K562 (cell line): ENCODE data around the gene LRP1. TPM values are rescaled to one million over a fixed set of nuclear protein-coding genes. Genes with fewer than 3 reads are reported as not detected.
A peak's percentile ranks its signal among the peaks of the same experiment; 100 is the strongest.

Experiments used
- ATAC-seq: fragments of 200-7000 bp; cut with Tn5 transposase; 3 replicates; pipeline ENCODE4 v1.9.1; 2020; ENCODE audit warnings: moderate library complexity
- BruUV-seq: library from RNA; stranded (reverse); fragments of 400-500 nt; replicated peaks from 2 replicates; lab custom pipeline; 2021; lab: Mats Ljungman, UMichigan
- CTCF ChIA-PET: fragments of 300-600 bp; formaldehyde crosslinking; extraction: SDS; loops from one replicate; lab custom pipeline; 2021; ENCODE audit warnings: low intra/inter-chr PET ratio; lab: Yijun Ruan, JAX
- POLR2A ChIA-PET: fragments of 300-600, 350-650 bp; sonication (Branson Sonifier 250); formaldehyde crosslinking; extraction: SDS; loops from one replicate; lab custom pipeline; 2021; ENCODE audit warnings: antibody characterized with exemption, inconsistent platforms; lab: Yijun Ruan, JAX
- DNase-seq, 4 experiments: peaks; one replicate each; pipeline versions ENCODE4 v3.0.0 to v3.0.0-alpha.2; 2011 to 2018; ENCODE audit warnings: low spot score in 3 of 4, mixed read lengths in 3 of 4; ENCODE audit errors: extremely low read depth in 1 of 4
- FAIRE-seq: peaks from 2 replicates; lab custom pipeline; 2011; peaks lifted over from hg19 to GRCh38; lab: Jason Lieb, UNC
- H2AFZ ChIP-seq: 2 replicates; pipeline ENCODE4 v1.6.0; 2011; ENCODE audit warnings: low read depth, low read length, control low read depth, inconsistent platforms
- H3K27ac ChIP-seq: fragments of 200-600 bp; 3 replicates; pipeline ENCODE4 v1.8.0; 2011; ENCODE audit warnings: low read depth, mild to moderate bottlenecking, control low read depth, inconsistent platforms, low read length, moderate library complexity, mixed read lengths; ENCODE audit errors: extremely low read depth
- H3K27me3 ChIP-seq, 2 experiments: fragments of 300-600 bp in 1 of 2; 2 replicates in 1 of 2; 3 replicates in 1 of 2; pipeline versions ENCODE4 v1.6.0 to v1.8.0; 2011; ENCODE audit warnings: inconsistent platforms in 2 of 2, low read length in 2 of 2, mild to moderate bottlenecking in 1 of 2, mixed read lengths in 1 of 2, moderate library complexity in 1 of 2; ENCODE audit not compliant: control insufficient read depth in 2 of 2, insufficient read depth in 2 of 2
- H3K36me3 ChIP-seq: fragments of 300-600 bp; 3 replicates; pipeline ENCODE4 v1.8.0; 2011; ENCODE audit warnings: mild to moderate bottlenecking, low read length, inconsistent platforms; ENCODE audit not compliant: control insufficient read depth, insufficient read depth
- H3K4me1 ChIP-seq, 2 experiments: fragments of 200-600 bp in 1 of 2; replicated peaks in 1 of 2; 2 replicates in 1 of 2; 3 replicates in 1 of 2; pipeline versions ENCODE4 v1.5.1 to v1.8.0; 2011; ENCODE audit warnings: inconsistent platforms in 2 of 2, low read length in 2 of 2, mild to moderate bottlenecking in 1 of 2, mixed read lengths in 1 of 2, moderate library complexity in 1 of 2; ENCODE audit not compliant: control insufficient read depth in 2 of 2, insufficient read depth in 2 of 2
- H3K4me2 ChIP-seq: 2 replicates; pipeline ENCODE4 v1.6.1; 2011; ENCODE audit warnings: low read length, control low read depth, inconsistent platforms, mixed read lengths; ENCODE audit not compliant: insufficient read depth
- H3K4me3 ChIP-seq: fragments of 200-600 bp; sonication (generic), shearing (Covaris generic); 2 replicates; pipeline ENCODE4 v1.5.1; 2016; ENCODE audit warnings: control low read depth, inconsistent platforms
- H3K79me2 ChIP-seq: fragments of 200-600 bp; 3 replicates; pipeline ENCODE4 v1.8.0; 2011; ENCODE audit warnings: low read length, inconsistent platforms; ENCODE audit not compliant: control insufficient read depth, insufficient read depth
- H3K9ac ChIP-seq, 2 experiments: 2 replicates each; pipeline versions ENCODE4 v1.6.0 to v1.6.1; 2011; ENCODE audit warnings: low read depth in 2 of 2, low read length in 2 of 2, control low read depth in 1 of 2, inconsistent platforms in 1 of 2, mild to moderate bottlenecking in 1 of 2, mixed read lengths in 1 of 2; ENCODE audit not compliant: insufficient read depth in 1 of 2
- H3K9me1 ChIP-seq: one replicate; pipeline ENCODE4 v1.6.0; 2011; ENCODE audit warnings: inconsistent platforms, mild to moderate bottlenecking, low read length, moderate library complexity; ENCODE audit not compliant: control insufficient read depth, insufficient read depth
- H3K9me3 ChIP-seq: replicated peaks from 2 replicates; pipeline ENCODE4 v1.5.1; 2011; ENCODE audit warnings: low read depth, low read length, inconsistent platforms; ENCODE audit not compliant: control insufficient read depth, insufficient read depth
- H4K20me1 ChIP-seq: replicated peaks from 2 replicates; pipeline ENCODE4 v1.6.1; 2011; ENCODE audit warnings: low read length, inconsistent platforms, mixed read lengths; ENCODE audit not compliant: control insufficient read depth, insufficient read depth
- ATF6 ChIP-seq: sonication (generic); formaldehyde crosslinking; IDR thresholded peaks from 2 replicates; pipeline ENCODE4 v1.4.0; 2020; ENCODE audit warnings: mild to moderate bottlenecking, missing genetic modification reagents
- BRD4 ChIP-seq: fragments of 200-600 bp; sonication (generic); IDR thresholded peaks from 2 replicates; pipeline ENCODE4 v1.6.1; 2017; ENCODE audit warnings: inconsistent platforms
- E2F8 ChIP-seq: fragments of 450-650 bp; IDR thresholded peaks from 2 replicates; pipeline ENCODE4 v1.7.1; 2018; ENCODE audit warnings: mild to moderate bottlenecking, low read depth; ENCODE audit not compliant: partially characterized antibody
- HNRNPLL ChIP-seq: fragments of 200-400 bp; formaldehyde crosslinking; IDR thresholded peaks from 2 replicates; pipeline ENCODE4 v1.6.1; 2017; ENCODE audit warnings: low read length, low read depth, mild to moderate bottlenecking; ENCODE audit not compliant: poor library complexity, severe bottlenecking
- IRF2 ChIP-seq: sonication (generic); formaldehyde crosslinking; IDR thresholded peaks from 2 replicates; pipeline ENCODE4 v1.8.1; 2022; ENCODE audit warnings: mild to moderate bottlenecking, missing genetic modification reagents
- MAX ChIP-seq: sonication (generic); formaldehyde crosslinking; IDR thresholded peaks from 2 replicates; pipeline ENCODE4 v1.9.0; 2022; ENCODE audit warnings: mild to moderate bottlenecking, missing genetic modification reagents
- POLR3G ChIP-seq: IDR thresholded peaks from 2 replicates; pipeline ENCODE4 v1.6.1; 2011; ENCODE audit not compliant: insufficient read length, insufficient replicate concordance; ENCODE audit errors: extremely low read depth
- ZFP36 ChIP-seq: fragments of 150-350 bp; IDR thresholded peaks from 2 replicates; pipeline ENCODE4 v1.6.1; 2018; ENCODE audit warnings: low read length, low read depth; ENCODE audit not compliant: partially characterized antibody
- ZNF583 ChIP-seq: fragments of 250-450 bp; sonication (Bioruptor Pico); IDR thresholded peaks from 2 replicates; pipeline ENCODE4 v1.4.0; 2020
- ZSCAN32 ChIP-seq: fragments of 450-650 bp; formaldehyde crosslinking; IDR thresholded peaks from 2 replicates; pipeline ENCODE4 v1.4.0; 2020; ENCODE audit warnings: mild to moderate bottlenecking, moderate library complexity
- ZZZ3 ChIP-seq: fragments of 450-650 bp; IDR thresholded peaks from 2 replicates; pipeline ENCODE4 v1.6.1; 2016; ENCODE audit warnings: antibody characterized with exemption, mild to moderate bottlenecking, moderate library complexity
- WGBS: fragments of 100-300 bp; shearing (Covaris generic); methylation state at CpG from one replicate; pipeline ENCODE4 v1.1.6; 2016; ENCODE audit warnings: low coverage, mixed read lengths; ENCODE audit not compliant: insufficient coverage; ENCODE audit errors: missing lambda C conversion rate; 5-methylcytosine and 5-hydroxymethylcytosine counted together
- in situ Hi-C: fragments of 300-500 bp; cut with MboI; formaldehyde crosslinking; loops from 4 replicates; pipeline ENCODE4 v1.15.0; 2018; ENCODE audit warnings: inconsistent platforms, mixed read lengths
- intact Hi-C: fragments of 100-400 bp; cut with micrococcal nuclease; formaldehyde crosslinking; loops from 2 replicates; pipeline ENCODE4 v1.14.2; 2022
- polyA plus RNA-seq, 8 experiments: library from polyadenylated mRNA; depleted of rRNA in 4 of 8; stranded (reverse) in 5 of 8; unstranded in 3 of 8; fragments of >200 nt; fragmentation: Nextera tagmentation in 2 of 8; fragmentation: Illumina TruSeq in 1 of 8; extraction: Ambion mirVana in 2 of 8; extraction: Trizol in 1 of 8; gene quantifications; 2 replicates each; pipeline versions ENCODE4 v1.2.1 to v1.2.3, GENCODE V29; 2011 to 2014; ENCODE audit warnings: inconsistent platforms in 1 of 8, missing spikeins in 1 of 8
- total RNA-seq, 7 experiments: library from RNA; depleted of rRNA in 6 of 7; stranded (reverse); fragments of >200 nt in 6 of 7; fragmentation: Illumina TruSeq in 2 of 7; extraction: Trizol in 2 of 7; gene quantifications; 2 replicates each; pipeline versions ENCODE4 v1.2.1 to v1.2.3, GENCODE V29; 2011 to 2021; ENCODE audit warnings: low replicate concordance in 1 of 7

Gene LRP1
- total and polyA plus RNA-seq, 9 of the 15 experiments (the other 6 are each of a cell fraction or from before 2014, with no cell fraction given), result 0.04 to 0.64 (median 0.19) TPM; not detected in 2

GRCh38 chr12:57143454-57143853 is 15.2 kb downstream of the LRP1 start:
- ATAC-seq (no peak), DNase-seq (no peak)
- no TSS peak for BruUV-seq
- Histone ChIP-seq H4K20me1 (0 out of 2 replicates have a peak, but pooled peaks cover 3% of the 10 kb centered on the region), H3K27me3 (peaks cover 0 to 11% of the 10 kb centered on the region in 2 experiments; a peak in 2 of 5 replicates), H3K27ac (no peak overlapping the region), H3K4me1 (peaks cover 12 to 17% of the 10 kb centered on the region in 2 experiments; a peak in 3 of 5 replicates), H3K9me3 (no peaks in the 10 kb centered on the region), H3K79me2 (no peaks in the 10 kb centered on the region), H3K4me2 (no peak overlapping the region), H3K9ac (peak overlapping the region in 1 of 2 experiments; percentile 42; a peak in 1 of 4 replicates)
- in situ Hi-C loops, result no loop called here
- 21% methylated on average over 4 of the region's 4 CpGs for WGBS
- ChIA-PET CTCF (no interaction called here), POLR2A (interaction anchor here (0.9 kb wide), 1 partner anchor 83 kb away, joined by 3 read pairs; no protein-coding TSS in a partner anchor)
- TF ChIP-seq ZSCAN32 (CRISPR knock-in tag) (no peak), ZZZ3 (no peak), IRF2 (CRISPR knock-in tag) (no peak), MAX (CRISPR knock-in tag) (peak; percentile 39; the same call in 1 of the 2 replicates), HNRNPLL (no peak), ZFP36 (peak; percentile 31), BRD4 (no peak), POLR3G (no peak), ZNF583 (no peak), E2F8 (no peak), ATF6 (no peak)
- TF ChIP-seq, all 486 proteins: peak for 2
- H3K36me3 ChIP-seq, result no peaks in the 10 kb centered on the region
- H2AFZ ChIP-seq, result no peak overlapping the region
- H3K4me3 ChIP-seq, result no peak overlapping the region
- FAIRE-seq, result no peak
- H3K9me1 ChIP-seq, result no peaks in the 10 kb centered on the region
- intact Hi-C loops, result no loop called here
